Measurements from ENCODE around the gene SYNPO2. TPM values are rescaled to one million over a fixed set of nuclear protein-coding genes. Genes with fewer than 3 reads are reported as not detected.

SYNPO2 gene
- total RNA-seq, 4 donors from 2014 or later, result 998 to 4,186 (median 1,764) TPM

DNA sequence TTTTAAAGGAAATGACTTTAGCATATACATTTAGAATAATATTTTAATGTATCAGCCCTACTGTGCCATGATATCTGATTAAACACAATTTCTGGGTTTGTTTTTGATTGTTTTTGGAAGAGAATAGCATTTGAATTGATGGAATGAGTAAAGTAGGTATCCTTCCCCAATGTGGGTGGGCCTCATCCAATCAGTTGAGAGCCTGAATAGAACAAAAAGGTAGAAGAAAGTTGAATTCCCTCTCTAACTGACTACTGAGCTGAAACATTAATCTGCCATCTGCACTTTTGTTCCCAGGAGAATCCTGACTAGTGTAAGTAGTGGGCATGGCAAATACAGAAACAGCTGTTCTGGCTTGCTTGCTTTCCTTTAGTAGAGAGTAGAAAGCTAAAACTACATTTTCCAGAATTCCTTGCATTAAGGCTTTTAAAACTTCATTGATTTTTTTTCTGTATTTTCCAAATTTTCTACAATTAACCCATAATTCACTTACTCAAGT is 43.1 kb upstream of the SYNPO2 start:
- no peaks in the 10 kb centered on the region for H3K36me3 ChIP-seq
- H3K9me3 ChIP-seq, result no peaks in the 10 kb centered on the region
- TF ChIP-seq, protein P1, sequence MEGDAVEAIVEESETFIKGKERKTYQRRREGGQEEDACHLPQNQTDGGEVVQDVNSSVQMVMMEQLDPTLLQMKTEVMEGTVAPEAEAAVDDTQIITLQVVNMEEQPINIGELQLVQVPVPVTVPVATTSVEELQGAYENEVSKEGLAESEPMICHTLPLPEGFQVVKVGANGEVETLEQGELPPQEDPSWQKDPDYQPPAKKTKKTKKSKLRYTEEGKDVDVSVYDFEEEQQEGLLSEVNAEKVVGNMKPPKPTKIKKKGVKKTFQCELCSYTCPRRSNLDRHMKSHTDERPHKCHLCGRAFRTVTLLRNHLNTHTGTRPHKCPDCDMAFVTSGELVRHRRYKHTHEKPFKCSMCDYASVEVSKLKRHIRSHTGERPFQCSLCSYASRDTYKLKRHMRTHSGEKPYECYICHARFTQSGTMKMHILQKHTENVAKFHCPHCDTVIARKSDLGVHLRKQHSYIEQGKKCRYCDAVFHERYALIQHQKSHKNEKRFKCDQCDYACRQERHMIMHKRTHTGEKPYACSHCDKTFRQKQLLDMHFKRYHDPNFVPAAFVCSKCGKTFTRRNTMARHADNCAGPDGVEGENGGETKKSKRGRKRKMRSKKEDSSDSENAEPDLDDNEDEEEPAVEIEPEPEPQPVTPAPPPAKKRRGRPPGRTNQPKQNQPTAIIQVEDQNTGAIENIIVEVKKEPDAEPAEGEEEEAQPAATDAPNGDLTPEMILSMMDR (IDR thresholded peaks at IDR 0.05 in 4 of 5, conservative IDR thresholded peaks at IDR 0.05 in 1 of 5), result no peak
- no peak for TF ChIP-seq POLR2A (IDR thresholded peaks at IDR 0.05)
- no peaks in the 10 kb centered on the region for H3K27me3 ChIP-seq
- H3K4me3 ChIP-seq, result no peak overlapping the region
- no peak overlapping the region for H3K27ac ChIP-seq
- H3K4me1 ChIP-seq, result no peaks in the 10 kb centered on the region
- DNase-seq, result no peak
- no peak for ATAC-seq
- in situ Hi-C loops (cut with MboI; ENCODE audit: low sequenced_read_pairs in 4 of 4) (loop anchor here in 1 of 4 donors (25.0 kb wide), 1 partner anchor 258 kb away; no protein-coding TSS in a partner anchor), intact Hi-C loops (cut with DNase I; ENCODE audit: low total_unique reads) (no loop called here)

DNA sequence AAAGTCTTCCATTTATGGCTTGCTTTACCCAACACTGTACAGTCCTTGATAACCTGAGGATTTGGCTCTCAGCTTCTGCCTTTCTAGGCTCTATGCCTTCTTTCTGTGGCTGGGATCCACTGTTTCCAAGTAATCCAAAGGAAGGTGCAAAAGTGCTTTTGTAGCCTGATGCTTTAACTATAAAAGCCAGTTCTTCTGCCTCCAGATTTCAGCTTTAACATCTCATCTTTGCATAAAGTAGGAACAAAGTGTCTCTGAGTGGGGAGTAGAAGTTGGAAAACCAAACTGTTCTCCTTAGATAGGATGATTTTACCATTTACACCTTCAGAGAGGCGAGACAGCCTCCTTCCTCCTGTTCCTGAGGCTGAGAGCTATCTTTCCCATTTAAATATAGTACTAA is 41.7 kb upstream of the SYNPO2 start:
- DNase-seq, result no peak
- in situ Hi-C loops (cut with MboI; ENCODE audit: low sequenced_read_pairs in 4 of 4), result loop anchor here in 1 of 4 donors (25.0 kb wide), 1 partner anchor 260 kb away; no protein-coding TSS in a partner anchor
- no peak for TF ChIP-seq POLR2A (IDR thresholded peaks at IDR 0.05)
- TF ChIP-seq, protein P1 (IDR thresholded peaks at IDR 0.05 in 4 of 5, conservative IDR thresholded peaks at IDR 0.05 in 1 of 5), result no peak
- no peaks in the 10 kb centered on the region for H3K36me3 ChIP-seq
- no peak overlapping the region for H3K27ac ChIP-seq
- H3K27me3 ChIP-seq, result no peaks in the 10 kb centered on the region
- H3K9me3 ChIP-seq, result no peaks in the 10 kb centered on the region
- no peaks in the 10 kb centered on the region for H3K4me1 ChIP-seq
- no peak for ATAC-seq
- intact Hi-C loops (cut with DNase I; ENCODE audit: low total_unique reads), result no loop called here
- H3K4me3 ChIP-seq, result no peak overlapping the region

DNA sequence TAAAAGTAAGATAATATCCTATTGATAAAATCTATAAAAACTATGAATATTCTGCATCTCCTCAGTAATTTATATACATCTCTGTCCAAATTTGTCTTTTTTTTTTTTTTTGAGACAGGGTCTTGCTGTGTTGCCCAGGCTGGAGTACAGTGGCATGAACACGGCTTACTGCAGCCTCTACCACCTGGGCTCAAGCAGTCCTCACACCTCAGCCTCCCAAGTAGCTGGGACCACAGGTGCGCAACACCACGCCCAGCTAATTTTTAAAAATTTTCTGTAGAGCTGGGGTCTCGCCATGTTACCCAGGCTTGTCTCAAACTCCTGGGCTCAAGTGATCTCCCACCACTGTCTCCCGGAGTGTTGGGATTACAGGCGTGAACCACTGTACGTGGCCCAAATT is 40.4 kb upstream of the SYNPO2 start:
- no peaks in the 10 kb centered on the region for H3K36me3 ChIP-seq
- intact Hi-C loops (cut with DNase I; ENCODE audit: low total_unique reads), result no loop called here

DNA sequence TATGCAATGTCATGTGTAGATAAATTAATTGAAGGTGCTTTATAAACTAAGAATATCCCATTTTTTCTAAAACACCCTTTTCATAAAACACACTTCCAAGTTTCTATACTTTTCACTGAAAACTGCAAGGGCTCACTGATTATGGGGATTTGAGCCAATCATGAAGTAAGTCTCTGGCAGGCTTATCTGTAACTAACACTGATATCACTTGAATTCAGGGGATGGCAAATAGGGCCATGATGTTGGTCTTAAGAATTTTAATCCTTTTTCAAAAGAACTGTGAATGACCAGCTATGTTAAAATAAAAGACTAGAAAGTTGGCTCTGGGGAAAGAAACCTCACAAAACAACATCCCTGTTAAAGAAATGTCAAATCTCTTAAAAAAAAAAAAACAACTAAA is 39.8 kb upstream of the SYNPO2 start:
- TF ChIP-seq, protein P1 (IDR thresholded peaks at IDR 0.05 in 4 of 5, conservative IDR thresholded peaks at IDR 0.05 in 1 of 5), result no peak
- no peak for TF ChIP-seq POLR2A (IDR thresholded peaks at IDR 0.05)

More for the DNA sequence above, 40.4 kb upstream of the SYNPO2 start:
- no peaks in the 10 kb centered on the region for H3K27me3 ChIP-seq
- H3K4me3 ChIP-seq, result no peak overlapping the region
- no peak for ATAC-seq
- no peak for TF ChIP-seq POLR2A (IDR thresholded peaks at IDR 0.05)
- TF ChIP-seq, protein P1 (IDR thresholded peaks at IDR 0.05 in 4 of 5, conservative IDR thresholded peaks at IDR 0.05 in 1 of 5), result no peak
- DNase-seq, result no peak
- no peak overlapping the region for H3K27ac ChIP-seq
- no peaks in the 10 kb centered on the region for H3K4me1 ChIP-seq
- no peaks in the 10 kb centered on the region for H3K9me3 ChIP-seq
- in situ Hi-C loops (cut with MboI; ENCODE audit: low sequenced_read_pairs in 4 of 4), result loop anchor here in 1 of 4 donors (25.0 kb wide), 1 partner anchor 261 kb away; no protein-coding TSS in a partner anchor

More for the DNA sequence above, 39.8 kb upstream of the SYNPO2 start:
- Histone ChIP-seq H3K4me1 (no peaks in the 10 kb centered on the region), H3K4me3 (no peak overlapping the region), H3K36me3 (no peaks in the 10 kb centered on the region), H3K27me3 (no peaks in the 10 kb centered on the region), H3K9me3 (no peaks in the 10 kb centered on the region), H3K27ac (no peak overlapping the region)
- in situ Hi-C loops (cut with MboI; ENCODE audit: low sequenced_read_pairs in 4 of 4) (loop anchor here in 1 of 4 donors (25.0 kb wide), 1 partner anchor 262 kb away; no protein-coding TSS in a partner anchor), intact Hi-C loops (cut with DNase I; ENCODE audit: low total_unique reads) (no loop called here)
- DNase-seq (no peak), ATAC-seq (no peak)

All from gastrocnemius medialis (tissue), 4 donors.